RWPE2 (cell line): ENCODE measurements around the gene GMEB2.

ENCODE experiments used
- ATAC-seq: fragments of 200-7000 bp; cut with Tn5 transposase; 3 replicates; pipeline ENCODE4 v1.9.1; 2021; ENCODE audit warnings: low read depth
- DNase-seq: peaks from one replicate; pipeline ENCODE4 v3.0.0-alpha.2; 2020; ENCODE audit warnings: low spot score
- H3K27ac ChIP-seq: fragments of 450-650 bp; 2 replicates; pipeline ENCODE4 v1.5.1; 2017; ENCODE audit warnings: mild to moderate bottlenecking; ENCODE audit not compliant: poor library complexity, severe bottlenecking
- H3K27me3 ChIP-seq: fragments of 250-450 bp; sonication (Bioruptor Pico); 2 replicates; pipeline ENCODE4 v1.5.1; 2021; ENCODE audit warnings: mild to moderate bottlenecking, moderate library complexity; ENCODE audit not compliant: insufficient read depth, poor library complexity, severe bottlenecking
- H3K36me3 ChIP-seq: fragments of 250-450 bp; sonication (Bioruptor Pico); 2 replicates; pipeline ENCODE4 v1.5.1; 2020; ENCODE audit warnings: low read depth, mild to moderate bottlenecking, moderate library complexity
- H3K4me1 ChIP-seq: fragments of 250-450 bp; sonication (Bioruptor Pico); 2 replicates; pipeline ENCODE4 v1.5.1; 2021; ENCODE audit warnings: mild to moderate bottlenecking, moderate library complexity; ENCODE audit not compliant: insufficient read depth, poor library complexity, severe bottlenecking
- H3K4me3 ChIP-seq: fragments of 250-450 bp; sonication (Bioruptor Pico); 2 replicates; pipeline ENCODE4 v1.5.1; 2021; ENCODE audit warnings: mild to moderate bottlenecking, moderate library complexity; ENCODE audit not compliant: severe bottlenecking
- H3K9me3 ChIP-seq: fragments of 250-450 bp; sonication (Bioruptor Pico); 2 replicates; pipeline ENCODE4 v1.5.1; 2021; ENCODE audit warnings: mild to moderate bottlenecking, moderate library complexity; ENCODE audit not compliant: severe bottlenecking
- CTCF ChIP-seq: fragments of 450-650 bp; IDR thresholded peaks from one replicate; pipeline ENCODE4 v1.5.1; 2017; ENCODE audit warnings: mild to moderate bottlenecking, moderate library complexity; ENCODE audit not compliant: poor library complexity, severe bottlenecking

GMEB2 gene

GRCh38 chr20:63549679-63550282, 77.1 kb downstream of the GMEB2 start:
- Histone ChIP-seq H3K4me1 (peaks cover 24% of the 10 kb centered on the region), H3K27me3 (no peaks in the 10 kb centered on the region)
- no peak for ATAC-seq

GRCh38 chr20:63549019-63549418, 77.9 kb downstream of the GMEB2 start:
- H3K4me3 ChIP-seq, result no peak overlapping the region
- H3K27ac ChIP-seq, result no peak overlapping the region
- TF ChIP-seq CTCF, result no peak
- no peaks in the 10 kb centered on the region for H3K9me3 ChIP-seq
- no peaks in the 10 kb centered on the region for H3K36me3 ChIP-seq
- no peaks in the 10 kb centered on the region for H3K27me3 ChIP-seq
- no peak for ATAC-seq
- DNase-seq, result no peak
- H3K4me1 ChIP-seq, result peaks cover 28% of the 10 kb centered on the region

More at GRCh38 chr20:63549679-63550282, 77.1 kb downstream of the GMEB2 start:
- peak; percentile 86 for DNase-seq
- Histone ChIP-seq H3K27ac (no peak overlapping the region), H3K36me3 (no peaks in the 10 kb centered on the region), H3K4me3 (no peak overlapping the region), H3K9me3 (no peaks in the 10 kb centered on the region)
- no peak for TF ChIP-seq CTCF

- ATAC-seq (no peak), DNase-seq (peak; percentile 81)
- no peaks in the 10 kb centered on the region for H3K36me3 ChIP-seq
- H3K4me1 ChIP-seq, result peaks cover 28% of the 10 kb centered on the region
- TF ChIP-seq CTCF, result no peak
- no peak overlapping the region for H3K4me3 ChIP-seq
- H3K9me3 ChIP-seq, result no peaks in the 10 kb centered on the region
- no peak overlapping the region for H3K27ac ChIP-seq
- no peaks in the 10 kb centered on the region for H3K27me3 ChIP-seq
Observed at GRCh38 chr20:63548542-63548941, 78.4 kb downstream of the GMEB2 start.

- DNase-seq (peak; percentile 83), ATAC-seq (0 out of 3 replicates have a peak, but pooled peaks have one; percentile 3)
- no peaks in the 10 kb centered on the region for H3K36me3 ChIP-seq
- no peak within 1 kb of the TSS for H3K27ac ChIP-seq
- no peak for TF ChIP-seq CTCF
- H3K9me3 ChIP-seq, result no peaks in the 10 kb centered on the region
- H3K4me1 ChIP-seq, result peaks cover 25% of the 10 kb centered on the region
- no peaks in the 10 kb centered on the region for H3K27me3 ChIP-seq
- no peak within 1 kb of the TSS for H3K4me3 ChIP-seq
Observed at GRCh38 chr20:63547725-63548480, 79.0 kb downstream of the GMEB2 start, which contains the start of gene SRMS. Gene SRMS, minus strand, starts transcription at chr20:63547749. Its CDS starts 286 bp downstream, at chr20:63547463.
